Upper lobe of left lung (tissue), 4 donors: ENCODE results near the gene PAPOLA.

Source experiments
- CTCF ChIP-seq, 6 experiments: fragments of 450-650 bp in 4 of 6; fragments of 200-600 bp in 2 of 6; sonication (generic) in 2 of 6; IDR thresholded peaks; one replicate each; pipeline ENCODE4 v1.5.1; 2016 to 2019; ENCODE audit warnings: antibody characterized with exemption in 6 of 6
- POLR2A ChIP-seq, 4 donors: fragments of 450-650 bp; IDR thresholded peaks; one replicate each; pipeline ENCODE4 v1.5.1; 2016 to 2017; ENCODE audit warnings: antibody characterized with exemption in 4 of 4, mild to moderate bottlenecking in 2 of 4

GRCh38 chr14:96598332-96598928, 96.2 kb downstream of the PAPOLA start:
- TF ChIP-seq POLR2A (IDR thresholded peaks at IDR 0.05) (no peak), CTCF (IDR thresholded peaks at IDR 0.05) (no peak)
